ENCODE measurements around the gene MYL6.

MYL6 gene

GRCh38 chr12:56205445-56205844 is 47.3 kb downstream of the MYL6 start:
- Mint-ChIP-seq H3K36me3 (ENCODE audit: low read depth) (peaks cover 26% of the 10 kb centered on the region), H3K27me3 (ENCODE audit: low read depth) (no peaks in the 10 kb centered on the region), H3K27ac (no peak overlapping the region), H3K9me3 (no peaks in the 10 kb centered on the region), H3K4me3 (no peak overlapping the region), H3K4me1 (ENCODE audit: low read depth) (peaks cover 3% of the 10 kb centered on the region)

GRCh38 chr12:56206452-56207166 is 48.5 kb downstream of the MYL6 start:
- no peak overlapping the region for H3K27ac Mint-ChIP-seq

DNA sequence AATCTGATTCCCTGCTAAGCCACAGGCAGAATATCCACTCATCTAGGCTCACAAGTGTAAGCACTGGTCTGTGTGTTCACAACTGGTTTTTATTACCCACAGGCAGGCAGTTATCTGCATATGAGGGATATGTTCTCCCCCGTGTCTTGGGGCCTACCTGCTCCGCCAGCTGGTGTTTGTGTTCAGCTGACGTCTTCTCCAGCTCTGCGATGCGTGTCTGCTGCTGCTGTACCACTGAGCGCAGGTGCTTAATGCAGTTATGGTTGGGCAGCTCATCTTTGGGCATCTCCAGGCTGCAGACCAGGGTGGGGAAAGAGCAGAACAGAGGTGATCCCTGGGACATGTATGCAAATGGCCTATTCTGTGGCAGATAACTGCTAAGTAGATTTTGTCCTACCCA is 49.8 kb downstream of the MYL6 start:
- no peaks in the 10 kb centered on the region for H3K4me1 Mint-ChIP-seq (ENCODE audit: low read depth)
- peaks cover 36% of the 10 kb centered on the region for H3K36me3 Mint-ChIP-seq (ENCODE audit: low read depth)
- H3K27ac Mint-ChIP-seq, result no peak overlapping the region
- H3K27me3 Mint-ChIP-seq (ENCODE audit: low read depth), result no peaks in the 10 kb centered on the region
- no peaks in the 10 kb centered on the region for H3K9me3 Mint-ChIP-seq
- H3K4me3 Mint-ChIP-seq, result no peak overlapping the region

More at GRCh38 chr12:56206452-56207166, 48.5 kb downstream of the MYL6 start:
- Mint-ChIP-seq H3K9me3 (no peaks in the 10 kb centered on the region), H3K36me3 (ENCODE audit: low read depth) (peaks cover 32% of the 10 kb centered on the region), H3K27me3 (ENCODE audit: low read depth) (no peaks in the 10 kb centered on the region), H3K4me1 (ENCODE audit: low read depth) (peaks cover 3% of the 10 kb centered on the region), H3K4me3 (no peak overlapping the region)
